ENCODE measurements around the gene A2M. TPM values are rescaled to one million over a fixed set of nuclear protein-coding genes. Genes with fewer than 3 reads are reported as not detected.

The A2M gene
- total RNA-seq, 3 donors from 2014 or later, result 276 to 457 (median 281) TPM

GRCh38 chr12:9108504-9109212 lies 7.1 kb downstream of the A2M start:
- intact Hi-C loops (cut with DNase I; ENCODE audit: low total_unique reads), result no loop called here

GRCh38 chr12:9107542-9107873 lies 8.2 kb downstream of the A2M start:
- Histone ChIP-seq H3K9me3 (no peaks in the 10 kb centered on the region), H3K4me1 (no peaks in the 10 kb centered on the region), H3K27ac (no peak overlapping the region), H3K4me3 (no peak overlapping the region), H3K36me3 (no peaks in the 10 kb centered on the region), H3K27me3 (no peaks in the 10 kb centered on the region)
- intact Hi-C loops (cut with DNase I; ENCODE audit: low total_unique reads), result no loop called here
- TF ChIP-seq POLR2A (IDR thresholded peaks at IDR 0.05), result no peak
- no peak for TF ChIP-seq POLR2AphosphoS5 (IDR thresholded peaks at IDR 0.05)
- no peak for TF ChIP-seq CTCF (IDR thresholded peaks at IDR 0.05)
- no peak for DNase-seq (ENCODE audit: low spot score in 2 of 2)

More at GRCh38 chr12:9108504-9109212, 7.1 kb downstream of the A2M start:
- Histone ChIP-seq H3K27me3 (no peaks in the 10 kb centered on the region), H3K4me1 (no peaks in the 10 kb centered on the region), H3K9me3 (no peaks in the 10 kb centered on the region), H3K27ac (no peak overlapping the region), H3K4me3 (no peak overlapping the region), H3K36me3 (no peaks in the 10 kb centered on the region)
- no peak for TF ChIP-seq POLR2AphosphoS5 (IDR thresholded peaks at IDR 0.05)
- TF ChIP-seq POLR2A (IDR thresholded peaks at IDR 0.05), result no peak
- no peak for TF ChIP-seq CTCF (IDR thresholded peaks at IDR 0.05)
- DNase-seq (ENCODE audit: low spot score in 2 of 2), result no peak

- TF ChIP-seq POLR2AphosphoS5 (IDR thresholded peaks at IDR 0.05) (no peak), CTCF (IDR thresholded peaks at IDR 0.05) (no peak), POLR2A (IDR thresholded peaks at IDR 0.05) (no peak)
- Histone ChIP-seq H3K27me3 (no peaks in the 10 kb centered on the region), H3K4me3 (no peak overlapping the region), H3K27ac (no peak overlapping the region), H3K36me3 (peaks cover 1% of the 10 kb centered on the region), H3K9me3 (no peaks in the 10 kb centered on the region), H3K4me1 (no peaks in the 10 kb centered on the region)
- intact Hi-C loops (cut with DNase I; ENCODE audit: low total_unique reads), result no loop called here
- no peak for DNase-seq (ENCODE audit: low spot score in 2 of 2)
Measured at GRCh38 chr12:9106610-9107541, 8.8 kb downstream of the A2M start.

GRCh38 chr12:9106067-9106466 lies 9.7 kb downstream of the A2M start:
- H3K9me3 ChIP-seq, result no peaks in the 10 kb centered on the region
- peaks cover 7% of the 10 kb centered on the region for H3K36me3 ChIP-seq
- no peak overlapping the region for H3K27ac ChIP-seq
- no peak for DNase-seq (ENCODE audit: low spot score in 2 of 2)
- intact Hi-C loops (cut with DNase I; ENCODE audit: low total_unique reads), result no loop called here
- H3K4me1 ChIP-seq, result no peaks in the 10 kb centered on the region
- no peak overlapping the region for H3K4me3 ChIP-seq
- TF ChIP-seq POLR2AphosphoS5 (IDR thresholded peaks at IDR 0.05) (no peak), CTCF (IDR thresholded peaks at IDR 0.05) (no peak), POLR2A (IDR thresholded peaks at IDR 0.05) (no peak)
- H3K27me3 ChIP-seq, result no peaks in the 10 kb centered on the region
